ENCODE data around the gene PLEKHA1. TPM values are rescaled to one million over a fixed set of nuclear protein-coding genes. Genes with fewer than 3 reads are reported as not detected.

Gene PLEKHA1
- total and polyA plus RNA-seq, 2 of the 13 experiments (the other 11 are each of a cell fraction or from before 2014, with no cell fraction given): 32.2 to 53.3 TPM

DNA sequence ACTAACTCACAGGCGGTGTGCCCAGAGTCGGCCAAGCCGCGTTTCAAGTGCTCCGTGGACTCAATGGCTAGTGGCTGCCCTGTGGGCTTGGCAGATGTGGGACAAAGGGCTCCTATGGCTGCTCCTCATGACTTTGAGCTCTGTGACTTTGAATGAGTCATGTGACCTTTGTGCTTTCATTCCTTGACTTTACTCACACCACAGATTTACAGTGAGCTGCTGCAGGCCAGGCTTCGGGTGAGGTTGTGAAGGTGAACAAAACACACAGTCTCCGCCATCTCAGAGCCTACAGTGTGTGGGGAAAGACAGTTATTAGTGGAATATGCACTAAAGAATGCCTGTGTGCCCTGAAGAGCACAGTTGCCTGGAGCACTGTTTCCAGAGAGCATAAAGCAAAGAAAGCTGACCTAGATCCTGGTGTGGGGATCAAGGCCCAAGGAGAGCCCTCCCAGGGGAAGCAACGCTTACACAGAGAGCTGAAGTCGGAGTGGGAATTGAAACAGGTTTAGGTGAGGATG is 29.7 kb upstream of the PLEKHA1 start (continued):
- TF ChIP-seq ZHX1 (CRISPR knock-in tag; IDR thresholded peaks at IDR 0.05; ENCODE audit: low read depth) (no peak), ZNF788 (CRISPR knock-in tag; IDR thresholded peaks at IDR 0.05; ENCODE audit: borderline replicate concordance) (peak; percentile 72; the same call in 1 of the 2 replicates), ONECUT2 (CRISPR knock-in tag; IDR thresholded peaks at IDR 0.05) (no peak), FOXK1 (CRISPR knock-in tag; IDR thresholded peaks at IDR 0.05; ENCODE audit: borderline replicate concordance, low read depth) (0 out of 2 replicates have a peak, but pooled peaks have one; percentile 12), ELF1 (CRISPR knock-in tag; IDR thresholded peaks at IDR 0.05) (0 out of 2 replicates have a peak, but pooled peaks have one; percentile 17), CREBL2 (CRISPR knock-in tag; IDR thresholded peaks at IDR 0.05; ENCODE audit: borderline replicate concordance) (no peak), SRSF4 (IDR thresholded peaks at IDR 0.05; ENCODE audit: low read depth, low read length, poor library complexity, severe bottlenecking) (no peak), ZNF138 (CRISPR knock-in tag; IDR thresholded peaks at IDR 0.05; ENCODE audit: low read depth) (no peak), GTF2F1 (IDR thresholded peaks at IDR 0.05; ENCODE audit: low read length) (no peak), ZNF160 (CRISPR knock-in tag; IDR thresholded peaks at IDR 0.05) (no peak), MNT (IDR thresholded peaks at IDR 0.05) (no peak), ZEB1 (IDR thresholded peaks at IDR 0.05; ENCODE audit: insufficient replicate concordance, low read depth) (no peak), SP2 (CRISPR knock-in tag; IDR thresholded peaks at IDR 0.05) (no peak), ZNF546 (CRISPR knock-in tag; conservative IDR thresholded peaks at IDR 0.05) (no peak), KMT2B (CRISPR knock-in tag; IDR thresholded peaks at IDR 0.05) (peak; percentile 48; the same call in 1 of the 2 replicates), CAMTA2 (CRISPR knock-in tag; IDR thresholded peaks at IDR 0.05; ENCODE audit: borderline replicate concordance) (no peak), NR2C2 (CRISPR knock-in tag; IDR thresholded peaks at IDR 0.05; ENCODE audit: borderline replicate concordance) (no peak), FOXP1 (IDR thresholded peaks at IDR 0.05) (no peak), FOXP1 (CRISPR knock-in tag; IDR thresholded peaks at IDR 0.05) (no peak; the same call in 1 of the 2 replicates), JUND (CRISPR knock-in tag; IDR thresholded peaks at IDR 0.05) (peak; percentile 95), THAP7 (CRISPR knock-in tag; IDR thresholded peaks at IDR 0.05) (no peak), TP53 (CRISPR knock-in tag; conservative IDR thresholded peaks at IDR 0.05) (no peak; the same call in 1 of the 2 replicates), IRF2 (CRISPR knock-in tag; IDR thresholded peaks at IDR 0.05) (peak; percentile 46; the same call in 1 of the 2 replicates), SIN3A (IDR thresholded peaks at IDR 0.05; ENCODE audit: borderline replicate concordance, low read depth, low read length) (no peak), MED1 (CRISPR knock-in tag; IDR thresholded peaks at IDR 0.05) (peak; percentile 92), ZNF136 (CRISPR knock-in tag; IDR thresholded peaks at IDR 0.05; ENCODE audit: low read depth) (no peak), SPEN (CRISPR knock-in tag; IDR thresholded peaks at IDR 0.05; ENCODE audit: low read depth) (peak; percentile 43; the same call in 1 of the 2 replicates), CHD4 (IDR thresholded peaks at IDR 0.05; ENCODE audit: borderline replicate concordance, low read length) (no peak)
